Measurements from ENCODE around the gene FAM174B. TPM values are rescaled to one million over a fixed set of nuclear protein-coding genes. Genes with fewer than 3 reads are reported as not detected.

The FAM174B gene
- total and polyA plus RNA-seq, 10 of the 15 experiments (the other 5 are each of a cell fraction or from before 2014, with no cell fraction given) = 0.71 to 15.9 (median 4.2) TPM

DNA sequence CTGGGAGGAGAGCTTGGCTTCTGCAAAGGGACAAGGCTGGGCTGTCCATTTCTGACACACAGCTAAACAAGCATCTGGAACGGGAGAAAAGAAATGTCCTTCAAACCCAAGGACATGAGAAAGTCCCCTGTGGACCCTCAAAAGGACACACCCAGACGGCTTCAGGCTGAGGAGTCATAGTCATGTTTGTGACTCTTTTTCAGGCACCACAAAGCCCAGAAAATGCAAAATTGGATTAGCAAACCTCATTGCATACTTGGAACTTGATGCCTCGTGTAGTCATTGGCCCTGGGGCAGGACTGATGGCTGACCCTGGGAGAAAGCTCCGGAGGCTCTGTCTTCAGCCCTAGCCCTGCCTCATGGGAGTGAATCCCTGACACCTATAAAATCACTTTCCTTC, 21.5 kb downstream of the FAM174B start:
- in situ Hi-C loops (cut with MboI) (no loop called here), intact Hi-C loops (cut with micrococcal nuclease; ENCODE audit: unreplicated experiment) (no loop called here)
- peaks cover 9% of the 10 kb centered on the region; the same call in 2 of the 3 replicates for H3K9me3 ChIP-seq (replicated peaks; ENCODE audit: control insufficient read depth, insufficient read depth, low read length)
- TF ChIP-seq, protein P1, sequence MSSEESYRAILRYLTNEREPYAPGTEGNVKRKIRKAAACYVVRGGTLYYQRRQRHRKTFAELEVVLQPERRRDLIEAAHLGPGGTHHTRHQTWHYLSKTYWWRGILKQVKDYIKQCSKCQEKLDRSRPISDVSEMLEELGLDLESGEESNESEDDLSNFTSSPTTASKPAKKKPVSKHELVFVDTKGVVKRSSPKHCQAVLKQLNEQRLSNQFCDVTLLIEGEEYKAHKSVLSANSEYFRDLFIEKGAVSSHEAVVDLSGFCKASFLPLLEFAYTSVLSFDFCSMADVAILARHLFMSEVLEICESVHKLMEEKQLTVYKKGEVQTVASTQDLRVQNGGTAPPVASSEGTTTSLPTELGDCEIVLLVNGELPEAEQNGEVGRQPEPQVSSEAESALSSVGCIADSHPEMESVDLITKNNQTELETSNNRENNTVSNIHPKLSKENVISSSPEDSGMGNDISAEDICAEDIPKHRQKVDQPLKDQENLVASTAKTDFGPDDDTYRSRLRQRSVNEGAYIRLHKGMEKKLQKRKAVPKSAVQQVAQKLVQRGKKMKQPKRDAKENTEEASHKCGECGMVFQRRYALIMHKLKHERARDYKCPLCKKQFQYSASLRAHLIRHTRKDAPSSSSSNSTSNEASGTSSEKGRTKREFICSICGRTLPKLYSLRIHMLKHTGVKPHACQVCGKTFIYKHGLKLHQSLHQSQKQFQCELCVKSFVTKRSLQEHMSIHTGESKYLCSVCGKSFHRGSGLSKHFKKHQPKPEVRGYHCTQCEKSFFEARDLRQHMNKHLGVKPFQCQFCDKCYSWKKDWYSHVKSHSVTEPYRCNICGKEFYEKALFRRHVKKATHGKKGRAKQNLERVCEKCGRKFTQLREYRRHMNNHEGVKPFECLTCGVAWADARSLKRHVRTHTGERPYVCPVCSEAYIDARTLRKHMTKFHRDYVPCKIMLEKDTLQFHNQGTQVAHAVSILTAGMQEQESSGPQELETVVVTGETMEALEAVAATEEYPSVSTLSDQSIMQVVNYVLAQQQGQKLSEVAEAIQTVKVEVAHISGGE (CRISPR knock-in tag; IDR thresholded peaks at IDR 0.05) = no peak
- TF ChIP-seq ZBED1 (IDR thresholded peaks at IDR 0.05; ENCODE audit: borderline replicate concordance) = no peak
- TF ChIP-seq HDAC6 (IDR thresholded peaks at IDR 0.05; ENCODE audit: unreplicated experiment) = no peak
- TF ChIP-seq IKZF1 (conservative IDR thresholded peaks at IDR 0.05) = no peak
- no peak for TF ChIP-seq BCL11A (IDR thresholded peaks at IDR 0.05; ENCODE audit: low read depth, low read length)
- TF ChIP-seq SMAD5 (IDR thresholded peaks at IDR 0.05; ENCODE audit: low read depth) = no peak
- TF ChIP-seq NR2C1 (IDR thresholded peaks at IDR 0.05) = no peak
- TF ChIP-seq PAX8 (IDR thresholded peaks at IDR 0.05) = no peak
- TF ChIP-seq, protein P2, sequence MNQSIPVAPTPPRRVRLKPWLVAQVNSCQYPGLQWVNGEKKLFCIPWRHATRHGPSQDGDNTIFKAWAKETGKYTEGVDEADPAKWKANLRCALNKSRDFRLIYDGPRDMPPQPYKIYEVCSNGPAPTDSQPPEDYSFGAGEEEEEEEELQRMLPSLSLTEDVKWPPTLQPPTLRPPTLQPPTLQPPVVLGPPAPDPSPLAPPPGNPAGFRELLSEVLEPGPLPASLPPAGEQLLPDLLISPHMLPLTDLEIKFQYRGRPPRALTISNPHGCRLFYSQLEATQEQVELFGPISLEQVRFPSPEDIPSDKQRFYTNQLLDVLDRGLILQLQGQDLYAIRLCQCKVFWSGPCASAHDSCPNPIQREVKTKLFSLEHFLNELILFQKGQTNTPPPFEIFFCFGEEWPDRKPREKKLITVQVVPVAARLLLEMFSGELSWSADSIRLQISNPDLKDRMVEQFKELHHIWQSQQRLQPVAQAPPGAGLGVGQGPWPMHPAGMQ (IDR thresholded peaks at IDR 0.05; ENCODE audit: borderline replicate concordance) = no peak
- no peak for TF ChIP-seq NFIC (IDR thresholded peaks at IDR 0.05; ENCODE audit: low read depth, low read length)
- FAIRE-seq (no peak), DNase-seq (ENCODE audit: low read depth, low spot score) (no peak), ATAC-seq (no peak)
- BruUV-seq (replicated peaks) = no TSS peak
- CTCF ChIA-PET = no interaction called here
- no peaks in the 10 kb centered on the region for H4K20me1 ChIP-seq (ENCODE audit: control insufficient read depth, insufficient read depth)
- H3K4me2 ChIP-seq (ENCODE audit: control insufficient read depth, insufficient read depth) = no peak overlapping the region
- no peak overlapping the region for H3K9ac ChIP-seq (ENCODE audit: control insufficient read depth, insufficient read depth, low read length)
- peaks cover 36% of the 10 kb centered on the region for H3K4me1 ChIP-seq (ENCODE audit: control insufficient read depth, insufficient read depth, low read length)
- POLR2A ChIA-PET = no interaction called here
- H3K27me3 ChIP-seq (replicated peaks in 1 of 2; ENCODE audit: control insufficient read depth in 2 of 2, insufficient read depth in 2 of 2, low read length in 1 of 2) = no peaks in the 10 kb centered on the region
- no peak overlapping the region for H2AFZ ChIP-seq (ENCODE audit: control insufficient read depth, low read depth, low read length)
- no peak overlapping the region for H3K27ac ChIP-seq (ENCODE audit: control insufficient read depth, insufficient read depth)
- H3K4me3 ChIP-seq = no peak overlapping the region
- 34% methylated on average over 4 of the region's 4 CpGs for WGBS (ENCODE audit: insufficient coverage, insufficient replicate concordance, low lambda C conversion rate, missing lambda C conversion rate)
- RAD21 ChIA-PET (ENCODE audit: unreplicated experiment) = no interaction called here
- SMC1A ChIA-PET (ENCODE audit: uncharacterized antibody, unreplicated experiment) = interaction anchor here (1.2 to 1.6 kb wide), 2 partner anchors 12 to 13 kb away, joined by 3 to 6 read pairs; no protein-coding TSS in a partner anchor
- H3K79me2 ChIP-seq (ENCODE audit: control insufficient read depth, insufficient read depth, low read length) = peaks cover 37% of the 10 kb centered on the region
- H3K36me3 ChIP-seq (ENCODE audit: control insufficient read depth in 2 of 2, insufficient read depth in 2 of 2, low read length in 1 of 2) = peaks cover 2 to 10% of the 10 kb centered on the region in 2 experiments; a peak in 2 of 4 replicates
